SIG-M5 treated with dmso at 0.1 percent for 504 hours (cell line): Measurements from ENCODE around the gene NUDT4.
"Not testable (repeated sequence)": the region's sequence is repeated elsewhere in the genome, so short reads cannot be mapped to it uniquely, and the experiment has no call there.

Experiments used
- DNase-seq: peaks from one replicate; lab custom pipeline; 2025; ENCODE audit not compliant: unreplicated experiment; lab: John Stamatoyannopoulos, UW

Gene NUDT4

GRCh38 chr12:93393425-93393824 lies 15.7 kb downstream of the NUDT4 start:
- DNase-seq = no peak

DNA sequence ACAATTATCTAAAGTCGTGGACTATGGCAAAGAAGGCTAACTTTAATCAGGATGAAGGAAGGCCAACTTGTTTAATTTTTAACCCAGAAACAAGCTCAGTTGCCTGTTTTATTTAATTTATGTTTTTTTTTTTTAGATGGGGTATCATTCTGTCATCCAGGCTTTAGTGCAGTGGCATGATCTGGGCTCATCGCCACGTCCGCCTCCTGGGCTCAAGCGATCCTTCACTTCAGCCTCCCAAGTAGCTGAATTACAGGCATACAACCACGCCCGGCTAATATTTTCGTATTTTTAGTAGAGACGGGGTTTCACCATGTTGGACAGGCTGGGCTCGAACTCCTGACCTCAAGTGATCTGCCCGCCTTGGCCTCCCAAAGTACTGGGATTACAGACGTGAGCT lies 19.7 kb downstream of the NUDT4 start:
- no peak for DNase-seq

DNA sequence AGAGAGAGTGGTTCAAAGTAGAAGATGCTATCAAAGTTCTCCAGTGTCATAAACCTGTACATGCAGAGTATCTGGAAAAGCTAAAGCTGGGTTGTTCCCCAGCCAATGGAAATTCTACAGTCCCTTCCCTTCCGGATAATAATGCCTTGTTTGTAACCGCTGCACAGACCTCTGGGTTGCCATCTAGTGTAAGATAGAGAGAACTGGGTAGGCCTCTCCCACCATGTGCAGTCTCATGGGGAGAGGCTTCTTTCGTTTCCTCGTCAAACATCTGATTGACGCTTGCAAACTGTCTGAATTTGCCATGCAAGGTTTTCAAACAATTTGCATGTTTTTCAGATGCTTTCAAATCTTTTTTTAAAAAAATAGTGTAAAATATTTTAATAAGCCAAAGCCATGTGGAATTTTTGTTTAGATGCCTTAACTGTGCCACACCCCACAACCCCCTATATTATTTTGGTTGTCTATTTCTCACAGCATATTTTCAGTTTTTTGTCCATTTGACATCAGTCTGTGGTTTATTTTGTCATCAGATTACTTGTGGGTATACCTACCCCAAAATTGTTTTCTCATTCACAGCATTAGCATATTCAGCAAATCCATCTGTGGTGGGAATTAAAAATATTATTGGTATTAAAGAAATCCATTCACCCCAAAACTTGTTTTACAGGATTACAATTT lies 21.6 kb downstream of the NUDT4 start:
- DNase-seq = not testable (repeated sequence)

- no peak for DNase-seq
Observed at GRCh38 chr12:93402333-93403311, 24.9 kb downstream of the NUDT4 start.

- no peak for DNase-seq
Observed at GRCh38 chr12:93403988-93404803, 26.5 kb downstream of the NUDT4 start.

GRCh38 chr12:93404961-93405849 lies 27.5 kb downstream of the NUDT4 start:
- no peak for DNase-seq

GRCh38 chr12:93407054-93407962 lies 29.6 kb downstream of the NUDT4 start:
- no peak for DNase-seq

GRCh38 chr12:93407963-93408283 lies 30.2 kb downstream of the NUDT4 start:
- DNase-seq = no peak

DNA sequence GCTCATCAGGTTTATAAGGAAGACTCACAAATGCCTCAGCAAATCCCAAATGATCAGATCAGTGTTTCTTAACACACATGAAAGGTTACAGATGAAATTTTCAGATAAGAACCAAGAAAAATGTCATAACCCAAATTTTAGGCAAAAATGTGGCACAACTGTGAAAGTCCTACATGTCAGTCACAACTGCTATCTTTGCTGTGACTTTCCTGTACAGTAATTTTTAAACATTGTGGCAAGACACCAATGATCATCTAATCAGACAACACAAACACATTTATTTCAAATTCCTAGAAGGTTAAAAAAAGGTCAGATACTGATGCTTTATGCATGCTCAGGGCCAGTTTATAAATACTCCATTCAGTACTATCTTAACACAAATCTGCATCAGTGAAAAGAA lies 31.1 kb downstream of the NUDT4 start:
- no peak for DNase-seq

DNA sequence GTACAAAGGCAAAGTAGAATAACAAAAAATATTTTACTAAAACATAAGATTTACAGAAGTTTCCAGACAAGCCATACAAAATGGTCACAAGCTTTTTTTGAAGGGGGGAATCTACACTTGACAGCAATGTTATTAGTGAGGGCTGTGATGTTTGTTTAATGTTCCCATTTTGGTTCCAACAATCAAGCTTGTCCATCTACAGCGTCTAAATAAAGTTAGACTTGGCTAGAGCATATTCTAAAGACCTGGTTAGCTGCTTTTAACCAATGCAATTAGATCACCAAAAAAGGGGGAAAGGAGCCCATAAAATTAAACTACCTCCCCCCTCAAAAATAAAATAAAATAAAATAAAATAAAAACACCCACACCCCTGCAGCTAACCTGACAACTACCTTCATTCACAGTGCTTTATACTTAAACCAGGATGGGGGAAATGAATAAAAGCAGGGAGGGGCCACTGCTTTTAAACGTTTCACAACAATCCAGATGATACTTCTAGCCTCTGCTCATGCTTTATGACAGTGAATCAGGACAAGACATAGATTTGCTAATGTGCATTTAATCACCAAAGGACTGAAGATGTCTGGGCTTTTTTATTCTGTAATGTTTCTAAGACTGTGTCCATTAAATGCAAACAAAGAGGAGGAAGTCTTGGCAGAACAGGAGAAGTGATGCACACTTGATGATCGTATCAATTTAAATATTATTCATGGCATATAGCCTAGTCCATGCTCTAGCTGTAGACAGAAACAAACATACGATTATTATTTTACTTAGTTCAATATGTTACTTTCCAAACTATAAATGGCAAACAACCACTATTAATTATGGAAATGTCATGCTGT lies 31.8 kb downstream of the NUDT4 start:
- DNase-seq = not testable (repeated sequence)

GRCh38 chr12:93411060-93411459 lies 33.3 kb downstream of the NUDT4 start:
- DNase-seq = not testable (repeated sequence)

- not testable (repeated sequence) for DNase-seq
Observed at GRCh38 chr12:93412396-93412795, 34.7 kb downstream of the NUDT4 start.

- DNase-seq = peak; percentile 25
Observed at GRCh38 chr12:93413064-93413463, 35.3 kb downstream of the NUDT4 start.

DNA sequence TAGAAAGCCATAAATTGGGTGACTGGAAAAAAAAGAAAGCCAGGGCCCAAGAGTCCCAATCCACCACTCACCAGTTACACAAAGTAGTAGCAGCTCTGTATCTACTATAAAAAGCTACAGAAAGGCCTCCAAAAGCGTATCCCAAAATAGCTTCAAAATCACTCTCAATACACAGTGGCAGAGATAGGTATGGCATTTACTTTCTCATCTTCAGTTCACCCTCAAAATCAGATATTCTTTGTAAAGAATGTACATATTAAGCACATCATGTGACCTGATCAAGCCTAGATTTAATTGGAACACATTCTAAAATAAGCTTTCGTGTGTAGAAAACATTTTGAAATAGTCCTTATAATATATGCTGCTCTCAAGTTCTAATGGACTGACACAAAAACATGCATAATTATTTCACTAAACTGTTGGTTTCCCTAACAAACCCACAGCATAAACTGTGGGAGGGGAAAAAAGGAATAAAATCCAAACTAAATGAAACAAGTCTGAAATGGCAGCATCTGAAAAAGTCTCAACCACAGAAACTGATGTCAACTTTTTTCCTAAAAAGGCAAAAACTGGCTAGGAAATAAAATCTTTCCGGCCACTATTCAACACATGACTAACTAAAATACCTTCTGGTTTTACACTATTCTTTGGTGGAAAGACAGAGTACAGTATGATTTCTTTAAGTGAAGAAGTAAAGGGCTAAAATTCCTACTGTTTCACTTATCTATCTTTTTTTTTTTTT lies 38.2 kb downstream of the NUDT4 start:
- DNase-seq = no peak

DNA sequence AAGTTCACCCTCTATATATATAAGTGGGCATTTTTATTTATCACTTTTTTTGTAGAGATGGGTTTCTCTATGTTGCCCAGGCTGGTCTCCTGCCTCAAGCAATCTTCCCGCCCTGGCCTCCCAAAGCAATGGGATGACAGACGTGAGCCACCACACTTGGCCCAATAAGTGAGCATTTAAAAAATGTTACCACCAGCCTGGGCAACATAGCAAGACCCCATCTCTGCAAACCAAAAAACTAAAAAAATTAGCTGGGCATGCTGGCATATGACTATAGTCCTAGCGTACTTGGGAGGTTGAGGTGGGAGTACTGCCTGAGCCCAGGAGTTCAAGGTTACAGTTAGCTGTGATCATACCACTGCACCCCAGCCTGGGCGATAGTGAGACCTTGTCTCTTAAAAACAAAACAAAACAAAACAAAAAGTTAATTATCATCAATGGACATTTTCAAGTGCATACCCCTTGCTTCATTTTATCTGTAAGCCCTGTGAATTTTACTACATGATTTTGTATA lies 40.3 kb downstream of the NUDT4 start:
- DNase-seq = no peak

GRCh38 chr12:93419388-93420034 lies 41.8 kb downstream of the NUDT4 start:
- DNase-seq = peak; percentile 86

DNA sequence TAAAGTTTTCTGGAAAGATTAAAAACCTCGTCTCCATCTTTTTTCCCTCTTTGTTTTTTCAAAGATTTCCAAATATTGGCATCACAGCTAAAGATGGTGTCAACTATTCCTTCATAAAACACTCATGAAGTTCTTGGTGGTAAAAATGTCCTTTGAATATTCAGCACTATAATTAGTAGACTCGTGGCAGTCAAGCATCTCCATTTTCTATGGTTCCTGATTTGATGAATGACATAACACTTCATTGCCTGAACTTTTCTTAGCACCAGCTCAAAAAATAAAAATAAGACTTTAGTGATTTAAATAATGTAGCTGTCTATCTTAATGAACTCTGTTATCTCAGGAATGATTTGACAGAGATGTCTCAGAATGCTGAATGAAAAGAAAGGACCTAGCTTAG lies 44.3 kb downstream of the NUDT4 start:
- DNase-seq = no peak
